Right lobe of liver (tissue), 4 donors: Measurements from ENCODE around the gene MUSK.
"Not testable (repeated sequence)": the region's sequence is repeated elsewhere in the genome, so short reads cannot be mapped to it uniquely, and the experiment has no call there.

Experiments
- POLR2A ChIP-seq: fragments of 450-650 bp; IDR thresholded peaks from one replicate; pipeline ENCODE4 v1.6.1; 2017; ENCODE audit warnings: antibody characterized with exemption, mild to moderate bottlenecking
- TF ChIP-seq, protein P1 (sequence below), 4 donors: fragments of 200-600 bp in 3 of 4; fragments of 450-650 bp in 1 of 4; IDR thresholded peaks; one replicate each; pipeline versions ENCODE4 v1.5.1 to v1.8.0; 2016 to 2022; ENCODE audit warnings: antibody characterized with exemption in 4 of 4, mild to moderate bottlenecking in 2 of 4
- donor health status: DM: no; HTN: no; CAD: no.
- donor health status: DM: no; HTN: no; CAD: no.
- donor health status: DM: no; HTN: yes; CAD: no.

DNA sequence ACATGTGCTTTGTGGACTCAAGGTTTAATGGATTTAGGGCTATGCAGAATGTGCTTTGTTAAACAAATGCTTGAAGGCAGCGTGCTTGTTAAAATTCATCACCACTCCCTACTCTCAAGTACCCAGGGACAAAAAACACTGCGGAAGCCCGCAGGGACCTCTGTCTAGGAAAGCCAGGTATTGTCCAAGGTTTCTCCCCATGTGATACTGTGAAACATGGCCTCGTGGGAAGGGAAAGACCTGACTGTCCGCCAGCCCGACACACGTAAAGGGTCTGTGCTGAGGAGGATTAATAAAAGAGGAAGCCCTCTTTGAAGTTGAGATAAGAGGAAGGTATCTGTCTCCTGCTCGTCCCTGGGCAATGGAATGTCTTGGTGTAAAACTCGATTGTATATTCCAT lies 157.8 kb downstream of the MUSK start:
- TF ChIP-seq, protein P1, sequence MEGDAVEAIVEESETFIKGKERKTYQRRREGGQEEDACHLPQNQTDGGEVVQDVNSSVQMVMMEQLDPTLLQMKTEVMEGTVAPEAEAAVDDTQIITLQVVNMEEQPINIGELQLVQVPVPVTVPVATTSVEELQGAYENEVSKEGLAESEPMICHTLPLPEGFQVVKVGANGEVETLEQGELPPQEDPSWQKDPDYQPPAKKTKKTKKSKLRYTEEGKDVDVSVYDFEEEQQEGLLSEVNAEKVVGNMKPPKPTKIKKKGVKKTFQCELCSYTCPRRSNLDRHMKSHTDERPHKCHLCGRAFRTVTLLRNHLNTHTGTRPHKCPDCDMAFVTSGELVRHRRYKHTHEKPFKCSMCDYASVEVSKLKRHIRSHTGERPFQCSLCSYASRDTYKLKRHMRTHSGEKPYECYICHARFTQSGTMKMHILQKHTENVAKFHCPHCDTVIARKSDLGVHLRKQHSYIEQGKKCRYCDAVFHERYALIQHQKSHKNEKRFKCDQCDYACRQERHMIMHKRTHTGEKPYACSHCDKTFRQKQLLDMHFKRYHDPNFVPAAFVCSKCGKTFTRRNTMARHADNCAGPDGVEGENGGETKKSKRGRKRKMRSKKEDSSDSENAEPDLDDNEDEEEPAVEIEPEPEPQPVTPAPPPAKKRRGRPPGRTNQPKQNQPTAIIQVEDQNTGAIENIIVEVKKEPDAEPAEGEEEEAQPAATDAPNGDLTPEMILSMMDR (IDR thresholded peaks at IDR 0.05) = not testable (repeated sequence)
- not testable (repeated sequence) for TF ChIP-seq POLR2A
